Loucy (cell line): ENCODE measurements around the gene PCK1.

Source experiments
- CTCF ChIP-seq: fragments of 200-600 bp; sonication (generic); conservative IDR thresholded peaks from 2 replicates; pipeline ENCODE4 v1.5.1; 2014; ENCODE audit warnings: mild to moderate bottlenecking, antibody characterized with exemption, low read length
- EZH2phosphoT487 ChIP-seq: fragments of 200-600 bp; IDR thresholded peaks from 2 replicates; pipeline ENCODE4 v1.6.1; 2018; ENCODE audit warnings: antibody characterized with exemption, mild to moderate bottlenecking, moderate library complexity, borderline replicate concordance

- TF ChIP-seq CTCF, result no peak
- no peak for TF ChIP-seq EZH2phosphoT487
These were observed 7.4 kb downstream of the PCK1 start for GRCh38 chr20:57568088-57568896.
